Measurements from ENCODE around the gene INMT.
A peak's percentile ranks its signal among the peaks of the same experiment; 100 is the strongest.

The INMT gene

DNA sequence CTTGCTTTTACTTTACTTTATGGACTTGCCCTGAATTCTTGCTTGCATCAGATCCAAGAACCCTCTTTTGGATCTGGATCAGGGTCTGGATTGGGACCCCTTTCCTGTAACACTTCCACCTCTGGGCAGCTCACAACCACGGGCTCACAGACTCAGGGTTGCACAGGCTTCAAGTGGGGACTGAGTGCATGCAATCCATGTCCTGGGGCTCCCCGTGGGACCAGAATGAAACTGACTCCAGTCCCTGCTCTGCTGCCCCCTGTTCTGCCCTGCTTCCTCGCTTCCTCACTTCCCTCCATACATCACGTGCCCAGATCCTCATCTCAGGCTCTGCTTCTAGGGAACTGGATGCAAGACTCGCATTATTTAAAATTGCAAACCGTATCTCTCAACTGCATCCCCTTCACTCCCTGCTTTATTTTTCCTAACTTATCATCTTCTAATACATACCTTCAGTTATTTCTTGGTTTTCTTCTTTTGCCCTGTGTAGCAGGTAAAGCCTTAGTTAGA is 23.3 kb upstream of the INMT start:
- no peak for DNase-seq

DNA sequence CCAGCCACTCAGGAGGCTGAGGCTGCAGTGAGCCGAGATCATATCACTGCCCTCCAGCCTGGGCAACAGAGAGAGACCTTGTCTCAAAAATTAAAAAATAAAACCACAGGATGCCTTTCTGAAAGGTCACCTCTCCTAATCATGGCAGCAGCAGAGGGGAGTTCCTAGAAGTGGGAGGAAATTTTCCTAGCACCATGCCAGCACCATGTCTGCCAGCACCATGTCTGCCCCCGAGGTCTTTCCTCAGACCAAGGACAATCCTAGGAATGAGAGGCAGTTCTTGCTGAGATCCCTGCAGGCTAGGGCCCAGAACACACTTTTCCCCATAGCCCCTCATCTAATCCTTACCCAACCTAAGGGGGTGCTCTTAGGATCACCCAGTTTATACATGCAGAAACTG is 22.3 kb upstream of the INMT start:
- DNase-seq, result no peak

DNA sequence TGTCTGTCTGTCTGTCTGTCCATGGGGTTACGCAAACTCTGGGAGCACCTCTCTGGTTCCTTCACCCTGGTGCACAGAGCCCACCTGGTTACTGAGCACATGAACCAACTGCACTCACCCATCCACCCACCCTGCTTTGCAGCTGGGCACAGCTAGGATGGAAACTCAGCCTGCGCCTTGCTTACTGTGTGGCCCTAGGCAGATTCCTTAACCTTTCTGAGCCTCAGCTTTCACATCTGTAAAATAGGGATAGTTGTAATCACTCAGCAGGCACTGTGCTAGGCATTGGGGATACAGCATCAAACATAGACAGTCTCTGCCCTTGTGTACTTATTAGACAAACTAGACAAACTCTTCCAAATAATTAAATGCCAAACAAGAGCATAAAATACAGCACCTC is 21.8 kb upstream of the INMT start:
- no peak for DNase-seq

DNA sequence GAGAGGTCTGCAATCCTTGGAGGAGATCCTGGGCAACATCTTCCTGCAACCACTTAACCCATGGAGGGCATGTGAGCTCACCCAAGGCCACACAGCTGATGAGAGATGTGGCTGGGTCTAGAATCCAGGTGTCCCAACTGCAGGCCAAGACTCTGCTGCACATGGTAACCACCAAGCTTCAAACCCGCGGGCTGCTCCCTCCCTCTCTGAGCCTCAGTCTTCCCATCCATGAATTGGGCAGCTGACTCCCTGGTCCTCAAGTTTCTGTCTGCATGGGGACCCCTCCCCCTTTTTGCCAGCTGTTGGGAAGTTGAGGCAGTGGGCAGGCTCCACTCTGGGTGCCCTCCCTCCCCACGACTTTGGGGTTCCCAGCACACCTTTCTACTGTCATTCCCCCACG is 20.9 kb upstream of the INMT start:
- no peak for DNase-seq

DNA sequence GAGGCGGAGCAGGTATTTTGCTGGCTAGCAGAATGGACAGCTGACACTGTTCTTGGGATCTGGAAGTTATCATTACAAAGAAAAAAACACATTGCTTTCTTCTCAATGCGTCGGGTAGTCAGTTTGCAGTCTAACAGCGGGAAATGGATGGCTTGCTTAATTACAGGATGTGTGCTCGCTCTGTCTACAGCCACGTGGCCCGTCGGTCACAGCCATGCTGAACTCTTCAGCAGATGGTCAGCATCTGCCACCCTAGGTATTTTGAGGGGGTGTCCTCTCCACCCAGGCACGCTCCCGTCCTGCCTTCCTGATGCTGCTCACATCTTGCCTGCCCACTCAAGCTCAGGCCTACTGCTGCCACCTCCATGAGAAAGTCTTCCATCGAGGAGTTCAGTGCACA is 20.4 kb upstream of the INMT start:
- no peak for DNase-seq

DNA sequence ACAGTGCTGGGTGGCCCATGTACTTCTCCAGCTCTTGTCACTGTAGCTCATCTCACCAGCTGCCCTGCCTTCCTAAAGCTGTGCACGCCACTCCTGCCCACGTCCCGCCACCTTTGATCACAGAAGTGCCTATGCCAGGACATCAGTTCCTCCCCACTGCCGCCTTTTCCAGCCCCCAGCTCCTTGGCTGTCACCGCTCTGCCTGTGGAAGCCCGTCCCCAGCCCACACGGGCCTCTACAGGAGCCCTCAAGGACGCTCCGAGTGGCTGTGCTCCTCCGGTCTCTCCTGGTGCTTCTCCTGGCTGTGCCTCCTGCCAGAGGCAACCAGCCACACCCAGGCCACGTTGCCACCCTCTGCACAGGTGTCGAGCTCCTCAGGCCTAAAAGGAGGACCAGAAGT is 19.3 kb upstream of the INMT start:
- no peak for DNase-seq

DNA sequence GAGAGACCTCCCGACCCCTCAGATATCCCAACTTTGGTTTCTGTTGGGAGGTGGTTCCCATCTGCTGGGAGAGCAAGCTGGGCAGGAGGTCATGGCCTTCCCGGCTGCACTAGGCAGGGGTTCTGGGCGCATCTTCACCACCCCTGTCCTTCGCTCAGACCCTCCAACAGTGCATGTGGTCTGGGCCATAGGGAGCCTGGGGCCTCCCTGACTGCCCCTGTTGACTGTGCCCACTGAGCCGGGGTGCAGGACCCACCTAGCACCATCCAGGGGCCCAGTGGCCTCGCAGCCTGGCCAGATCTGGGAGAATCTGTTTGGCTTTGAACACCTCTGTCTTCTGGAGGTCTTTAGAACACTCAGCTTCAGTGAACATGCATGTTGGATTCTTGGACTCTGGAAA is 18.7 kb upstream of the INMT start:
- no peak for DNase-seq

DNA sequence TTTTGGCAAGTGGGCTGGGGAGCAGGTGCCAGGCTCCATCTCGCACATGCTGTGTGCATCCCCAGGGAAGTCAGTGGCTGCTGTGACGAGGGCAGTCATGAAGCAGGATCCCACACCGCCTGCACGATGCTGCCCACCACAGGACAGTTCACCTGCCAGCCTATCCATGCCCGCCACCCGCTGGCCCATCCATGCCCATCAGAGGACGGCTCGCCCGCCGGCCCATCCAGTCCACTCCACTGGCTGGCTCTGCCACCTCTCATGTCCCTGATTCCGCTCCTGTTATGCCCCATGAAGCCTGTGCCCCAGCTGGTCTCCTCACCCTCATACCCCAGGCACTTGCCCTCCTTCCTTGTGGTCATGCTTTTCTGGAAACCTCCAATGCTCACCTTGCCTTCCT is 18.2 kb upstream of the INMT start:
- DNase-seq, result no peak

DNA sequence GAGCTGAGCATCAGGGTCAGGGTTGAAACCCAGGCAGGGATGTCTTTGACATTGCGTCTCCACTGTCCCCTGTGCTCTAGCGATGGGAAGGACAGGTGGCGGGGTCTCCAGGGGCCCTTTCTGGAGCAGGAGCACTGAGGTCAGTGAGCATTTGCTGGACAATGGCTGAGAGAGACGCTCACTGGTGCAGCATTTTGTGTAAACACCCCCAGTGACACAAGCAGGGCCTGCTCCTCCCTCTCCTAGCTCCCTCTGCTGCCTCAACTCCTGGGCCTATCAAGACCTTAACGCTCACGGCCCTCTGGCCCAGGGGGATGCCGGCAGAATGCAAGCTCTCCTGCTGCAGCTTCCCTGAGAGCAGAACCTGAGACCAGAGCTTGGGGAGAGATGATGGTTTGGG is 17.4 kb upstream of the INMT start:
- DNase-seq, result no peak

DNA sequence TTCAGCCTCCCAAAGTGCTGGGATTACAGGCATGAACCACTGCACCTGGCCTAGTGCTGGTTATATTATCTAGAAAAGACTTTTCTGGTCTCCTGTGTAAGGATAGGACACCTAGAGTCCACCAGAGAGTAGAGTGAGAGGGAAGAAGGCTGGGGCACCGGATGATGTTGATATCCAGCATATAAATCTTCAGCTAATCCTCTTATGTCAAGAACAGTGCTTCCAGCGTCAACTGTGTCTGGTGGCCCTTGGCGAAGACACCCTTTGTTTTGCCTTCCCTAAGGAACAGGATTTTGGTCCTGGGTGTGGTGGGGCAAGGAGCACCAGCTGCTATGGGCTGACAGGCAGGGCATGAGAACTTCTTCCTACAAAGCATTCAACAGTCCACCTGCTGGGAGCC is 16.3 kb upstream of the INMT start:
- DNase-seq, result no peak

DNA sequence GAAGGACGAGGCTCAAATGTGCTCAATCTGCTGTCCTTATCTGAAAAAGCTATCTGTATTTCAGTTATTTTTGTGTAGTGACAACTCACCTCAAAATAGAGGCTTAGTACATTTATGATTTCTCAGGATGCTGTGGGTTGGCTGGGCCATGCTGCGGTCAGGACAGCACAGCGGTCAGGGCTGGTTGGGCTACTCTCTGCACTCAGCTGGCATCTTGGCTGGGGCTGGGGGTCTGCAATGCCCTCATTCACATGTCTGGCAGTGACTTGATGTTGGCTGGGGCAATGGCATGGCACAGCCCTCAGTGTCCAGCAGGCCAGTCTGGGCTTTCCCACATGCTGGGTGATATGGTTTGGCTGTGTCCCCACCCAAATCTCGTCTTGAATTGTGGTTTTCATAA is 15.6 kb upstream of the INMT start:
- no peak for DNase-seq

DNA sequence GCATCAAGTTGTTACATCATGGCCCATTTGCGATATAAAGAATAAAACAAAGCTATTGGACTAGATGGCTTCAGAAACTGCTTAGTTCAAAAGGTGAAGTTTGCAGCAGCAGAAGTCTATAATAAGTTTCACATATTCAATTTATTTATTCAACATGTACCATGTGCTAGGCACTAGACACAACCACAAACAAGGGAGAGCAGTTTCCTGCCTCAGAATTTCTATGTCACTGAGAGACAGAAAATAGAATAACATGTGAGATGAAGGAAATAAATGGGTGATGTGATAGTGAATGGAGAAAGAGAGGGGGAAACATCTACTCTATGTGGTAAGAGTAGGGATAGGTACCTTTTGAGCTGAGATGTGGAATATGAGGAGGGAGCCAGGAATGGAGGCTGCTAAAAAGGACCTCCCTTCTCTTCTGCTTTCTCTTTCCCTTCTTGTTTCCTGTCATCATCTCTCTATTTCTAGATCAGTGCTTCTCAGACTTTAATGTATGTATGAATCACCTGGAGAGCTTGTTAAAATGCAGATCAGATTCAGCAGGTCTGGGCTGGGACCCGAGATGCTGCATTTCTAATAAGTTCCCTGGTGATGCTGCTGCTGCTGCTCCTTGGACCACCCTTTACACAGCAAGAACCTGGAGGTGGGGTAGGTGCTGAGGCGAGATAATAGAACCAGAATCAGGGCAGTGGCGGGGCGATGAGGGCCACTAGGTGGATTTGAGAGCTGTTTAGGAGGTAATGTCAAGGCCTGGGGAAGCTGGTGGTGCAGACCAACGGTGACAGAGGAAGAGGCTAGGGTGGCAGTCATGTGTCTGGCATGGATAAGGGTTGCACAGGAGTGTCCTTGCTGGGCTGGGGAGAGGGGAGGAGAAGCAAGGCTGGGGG is 13.7 kb upstream of the INMT start:
- DNase-seq, result no peak

DNA sequence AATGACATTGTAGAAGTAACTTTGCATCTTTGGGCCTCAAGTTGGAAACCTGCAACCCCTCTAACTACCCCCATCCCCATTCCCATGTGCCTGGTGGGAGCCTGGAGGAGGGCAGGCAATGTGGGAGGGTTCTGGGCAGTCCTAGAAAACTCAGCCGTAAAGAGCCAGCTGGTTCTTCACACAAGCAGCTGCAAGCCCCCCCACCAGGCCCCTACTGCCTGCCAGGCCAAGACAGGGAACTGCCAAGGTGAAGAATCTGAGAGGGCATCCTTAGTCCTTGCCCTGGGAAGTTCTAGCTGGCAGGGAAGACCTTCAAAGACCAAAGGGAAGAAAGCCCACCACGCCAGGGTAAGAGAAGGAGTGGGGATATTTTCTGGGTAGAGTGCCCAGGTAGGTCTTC is 12.2 kb upstream of the INMT start:
- DNase-seq, result no peak

DNA sequence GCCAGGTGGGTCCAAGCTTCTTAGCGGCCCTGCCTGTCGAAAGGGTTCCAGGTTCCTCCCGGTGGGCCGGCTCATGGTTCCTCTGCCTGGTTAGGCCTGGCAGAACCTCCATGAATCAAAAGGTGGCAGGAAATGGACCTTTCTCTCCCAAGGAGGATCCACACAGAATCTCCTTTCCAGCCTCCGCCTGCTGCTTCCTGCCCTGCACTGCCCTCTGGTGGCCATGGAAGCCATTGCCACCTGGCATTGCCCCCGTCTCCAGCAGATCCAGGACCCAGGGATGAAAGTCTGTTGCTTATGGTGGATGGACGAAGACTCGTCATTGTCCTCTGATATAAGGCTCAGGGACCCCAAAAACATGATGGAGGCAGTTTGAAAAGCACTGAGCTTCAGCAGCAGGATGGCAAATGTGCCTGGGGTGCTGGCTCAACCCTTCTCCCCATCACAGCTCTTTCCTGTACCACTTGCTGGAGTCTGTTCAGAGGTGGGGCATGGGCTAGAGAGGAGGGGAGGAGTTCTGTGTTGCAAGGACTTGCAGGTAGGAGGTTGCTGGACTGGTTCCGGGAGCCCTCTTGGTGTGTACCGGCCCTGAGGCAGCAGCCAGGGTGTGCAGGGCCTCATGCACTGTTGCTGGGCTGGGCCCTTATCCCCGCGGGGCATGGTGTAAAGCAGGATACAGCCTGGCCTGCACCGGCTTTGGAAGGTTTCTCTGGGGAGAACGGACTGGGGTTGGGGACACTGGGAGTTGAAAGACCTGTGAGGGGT is 11.3 kb upstream of the INMT start:
- DNase-seq, result peak; percentile 90

DNA sequence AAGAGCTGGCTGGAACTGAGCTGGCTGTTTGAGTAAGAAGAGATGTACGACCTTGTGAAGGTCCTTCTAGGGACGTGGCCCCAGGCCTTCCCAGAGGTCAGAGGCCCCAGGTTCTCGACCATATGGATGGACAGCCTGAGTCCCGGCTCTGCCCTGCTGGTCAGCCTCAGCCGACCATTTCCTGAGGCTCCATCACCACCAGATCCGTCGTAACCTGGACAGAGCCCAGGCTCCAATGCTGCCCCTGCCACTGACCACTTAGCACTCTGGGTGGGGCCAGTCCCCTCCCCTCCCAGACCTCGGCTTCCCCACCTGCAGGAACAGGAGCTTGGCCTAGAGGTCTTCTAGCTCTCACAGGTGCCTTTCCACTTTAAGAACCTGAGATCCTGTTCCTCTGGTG is 10.6 kb upstream of the INMT start:
- no peak for DNase-seq

DNA sequence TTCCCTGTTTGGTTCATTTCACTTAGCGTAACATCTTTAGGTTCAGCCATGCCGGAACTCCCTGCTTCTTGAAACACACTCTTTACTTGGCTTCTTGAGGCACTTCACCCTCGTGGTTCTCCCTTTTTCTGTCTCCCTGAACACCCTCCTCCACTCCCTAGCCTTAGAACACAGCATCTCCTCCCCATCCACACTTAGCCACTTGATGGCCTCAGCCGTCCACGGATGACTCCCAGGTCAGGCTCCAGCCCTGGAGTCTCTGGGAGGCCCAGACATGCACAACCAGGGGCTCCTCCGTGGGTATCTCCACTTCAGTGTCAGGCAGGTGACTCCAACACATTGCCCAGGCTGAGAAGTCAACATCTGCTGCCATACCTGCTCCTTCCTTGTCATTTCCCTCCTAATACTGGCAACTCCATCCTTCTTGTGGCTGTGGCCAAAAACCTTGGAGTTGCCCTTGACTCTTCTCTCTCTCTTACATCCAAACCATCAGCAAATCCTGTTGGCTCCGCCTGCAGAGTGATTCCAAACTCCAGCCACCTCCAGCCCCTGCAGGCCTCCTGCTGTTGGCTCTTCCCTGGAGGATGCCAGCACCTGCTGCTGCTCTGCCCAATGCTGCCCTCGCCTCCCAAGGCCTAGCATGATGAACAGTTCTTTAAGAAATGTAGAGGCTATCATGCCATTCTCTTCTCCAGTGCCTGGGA is 8.4 kb upstream of the INMT start:
- DNase-seq, result peak; percentile 45

DNA sequence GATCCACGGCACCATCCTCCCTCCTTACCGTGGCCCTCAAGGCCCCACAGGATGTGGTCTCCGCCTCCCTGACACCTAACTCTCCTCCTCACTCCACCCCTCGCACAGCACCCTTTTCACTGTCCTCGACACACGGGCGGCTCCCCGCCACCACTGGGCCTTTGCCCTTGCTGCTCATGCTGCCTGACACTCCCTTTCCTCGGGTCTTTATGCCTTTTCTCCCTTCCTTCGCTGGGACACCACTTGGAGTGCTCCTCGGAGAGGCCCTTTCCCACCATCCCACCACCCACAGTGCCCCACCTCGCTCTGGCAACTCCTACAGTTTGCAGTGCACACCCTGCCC is 7.9 kb upstream of the INMT start:
- no peak for DNase-seq

DNA sequence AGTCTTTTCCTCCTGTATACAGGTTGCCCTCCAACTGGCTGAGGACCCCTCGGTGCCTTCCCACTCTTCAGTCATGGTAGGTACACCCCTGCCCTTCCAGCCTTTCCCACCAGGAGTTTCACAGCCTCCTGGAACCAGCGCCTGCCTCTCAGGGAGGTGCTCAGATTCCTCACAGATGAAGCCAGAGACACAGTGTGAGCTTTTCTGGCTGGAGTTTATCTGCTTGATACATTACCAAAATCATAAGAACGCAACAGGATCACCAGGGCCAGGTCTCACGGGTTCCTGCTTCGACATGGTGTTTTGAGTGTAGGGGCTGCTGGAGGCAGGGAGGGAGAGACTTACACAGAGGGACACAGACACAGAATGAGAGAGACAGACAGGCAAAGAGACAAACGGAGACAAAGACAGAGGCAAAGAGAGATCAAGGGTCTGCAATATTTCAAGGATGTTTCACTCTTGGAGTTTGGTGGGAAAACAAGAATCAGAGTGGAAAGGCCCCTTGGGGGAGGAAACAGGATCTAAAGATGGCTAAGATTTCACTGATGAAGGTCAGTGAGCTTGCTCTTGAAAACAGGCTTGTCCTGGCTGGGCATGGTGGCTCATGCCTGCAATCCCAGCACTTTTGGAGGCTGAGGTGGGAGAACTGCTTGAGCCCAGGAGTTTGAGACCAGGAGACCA is 6.5 kb upstream of the INMT start:
- DNase-seq, result no peak

DNA sequence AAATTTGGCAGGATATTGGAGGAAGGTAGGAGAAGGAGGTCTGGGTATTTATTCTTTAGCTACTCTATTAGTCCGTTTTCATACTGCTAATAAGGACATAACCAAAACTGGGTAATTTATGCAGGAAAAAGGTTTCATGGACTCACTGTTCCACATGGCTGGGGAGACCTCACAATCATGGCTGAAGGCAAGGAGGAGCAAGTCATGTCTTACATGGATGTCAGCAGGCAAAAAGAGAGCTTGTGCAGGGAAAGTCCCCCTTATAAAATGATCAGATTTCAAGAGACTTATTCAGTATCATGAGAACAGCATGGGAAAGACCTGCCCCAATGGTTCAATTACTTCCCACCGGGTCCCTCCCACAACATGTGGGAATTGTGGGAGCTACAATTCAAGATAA is 1.9 kb upstream of the INMT start:
- DNase-seq, result no peak

DNA sequence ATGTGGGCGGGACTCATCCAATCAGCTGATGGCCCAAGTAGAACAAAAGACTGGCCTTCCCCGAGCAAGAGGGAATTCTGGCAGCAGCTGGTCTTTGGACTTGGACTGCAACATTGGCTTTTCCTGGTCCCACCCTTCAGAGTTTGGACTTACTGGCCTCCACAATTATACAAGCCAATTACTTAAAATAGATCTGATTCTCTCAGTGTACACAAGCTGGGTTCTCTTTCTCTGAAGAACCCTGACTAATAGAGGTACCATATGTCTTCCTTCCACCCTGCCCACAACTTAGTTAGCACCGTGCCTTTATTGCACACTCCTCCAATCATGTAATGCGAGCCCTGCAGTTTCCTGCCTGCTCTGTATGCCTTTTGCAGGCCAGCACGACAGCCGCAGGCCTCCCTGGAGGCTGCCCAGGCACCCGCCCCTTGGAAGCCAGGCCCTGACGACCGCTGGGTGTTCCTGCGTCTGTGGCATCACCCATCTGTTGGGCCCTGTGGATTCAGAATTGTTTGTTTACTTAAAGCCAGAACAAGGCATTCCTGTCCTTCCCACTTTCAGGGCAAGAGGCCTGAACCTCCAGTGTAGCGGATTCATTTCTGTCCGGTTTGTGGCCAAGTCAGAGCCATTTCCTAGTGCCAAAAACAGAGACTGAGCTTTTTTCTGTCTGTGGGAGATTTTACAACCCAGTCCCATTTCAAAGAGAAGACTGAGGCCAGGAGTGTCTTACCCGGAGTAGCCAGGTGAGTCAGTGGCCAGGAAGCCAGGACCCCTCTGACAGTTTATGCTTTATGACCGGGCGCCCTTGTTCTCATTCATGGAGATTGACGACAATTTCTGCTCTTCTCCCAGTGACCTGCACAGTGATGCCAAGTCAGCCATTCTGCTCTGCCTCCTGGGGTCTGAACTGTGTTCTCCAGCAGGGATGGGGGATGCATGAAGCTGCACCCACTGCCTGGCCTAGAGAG is 968 bp upstream of the INMT start:
- no peak for DNase-seq

DNA sequence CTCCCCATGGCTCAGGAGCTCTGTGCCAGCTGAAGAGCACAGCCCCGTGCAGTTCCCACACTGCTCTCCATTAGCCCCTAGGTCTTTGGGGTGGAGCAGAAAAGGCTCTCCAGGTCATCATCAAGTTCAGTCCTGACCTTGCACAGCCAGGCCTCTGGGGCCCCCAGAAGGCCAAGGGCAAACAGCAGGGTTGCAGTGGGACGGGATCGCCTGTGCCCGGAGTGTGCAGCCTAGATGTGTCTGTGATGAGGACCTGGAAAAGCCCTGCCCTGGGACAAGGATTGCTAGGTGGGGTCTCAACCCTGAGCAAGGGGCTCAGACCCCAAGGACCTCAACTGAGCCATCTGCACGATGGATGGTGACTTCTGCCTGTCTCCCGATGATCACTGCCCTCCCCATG is 549 bp downstream of the INMT start:
- DNase-seq, result no peak

DNA sequence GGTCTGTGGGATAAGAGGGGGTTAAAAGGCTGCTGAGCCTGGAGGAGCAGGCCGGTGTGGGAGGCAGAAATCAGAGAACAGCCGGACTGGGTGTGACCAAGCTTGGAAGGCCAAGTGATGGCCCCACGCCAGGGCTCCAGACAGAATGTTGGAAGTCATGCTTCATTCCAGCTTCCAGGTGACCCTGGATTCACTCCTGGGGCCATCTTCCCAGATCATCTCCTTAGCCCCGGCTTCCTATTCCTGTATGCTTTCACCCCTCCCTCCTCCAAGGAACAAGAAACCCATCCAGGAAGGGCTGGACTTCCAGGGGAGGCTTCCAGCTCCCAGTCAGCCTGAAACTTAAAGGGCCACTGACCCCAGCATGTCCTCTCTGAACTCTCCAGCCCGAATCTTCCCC is 1.0 kb downstream of the INMT start:
- DNase-seq, result no peak
